ENCODE data around the gene ZCCHC14. TPM values are rescaled to one million over a fixed set of nuclear protein-coding genes. Genes with fewer than 3 reads are reported as not detected.

ZCCHC14 gene
- polyA plus RNA-seq, 6 donors from 2014 or later: 0.03 to 0.31 (median 0.20) TPM; not detected in 1

DNA sequence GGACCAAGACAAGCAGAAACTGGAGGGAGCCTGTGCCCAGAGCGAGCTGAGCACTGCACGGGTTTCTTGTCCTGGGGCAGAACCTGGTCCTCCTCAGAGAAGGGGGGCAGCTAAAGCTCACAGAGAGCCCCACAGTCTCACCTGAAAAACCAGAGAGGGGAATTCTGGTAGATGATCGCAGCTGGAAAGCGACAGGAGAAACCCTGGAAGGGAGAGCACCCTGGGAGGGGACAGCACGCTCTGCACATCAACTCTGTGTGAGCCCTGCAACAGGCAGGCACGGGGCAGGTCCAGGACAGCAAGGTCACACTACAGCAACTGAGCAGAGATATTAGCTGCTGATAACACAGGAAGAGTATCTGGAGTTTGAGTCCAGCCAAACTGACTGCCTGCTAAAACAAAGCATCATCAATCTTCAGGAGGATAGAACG lies 18.2 kb downstream of the ZCCHC14 start:
- Mint-ChIP-seq H3K9me3 (no peaks in the 10 kb centered on the region), H3K36me3 (peaks cover 0 to 8% of the 10 kb centered on the region in 2 donors), H3K4me3 (no peak overlapping the region), H3K4me1 (peaks cover 6 to 11% (median 7%) of the 10 kb centered on the region in 3 donors), H3K27ac (peak overlapping the region in 1 of 6 donors; percentile 68), H3K27me3 (peaks cover 30 to 38% (median 32%) of the 10 kb centered on the region in 3 donors)
- no peak for ATAC-seq (ENCODE audit: low read depth in 2 of 2)
- no peak for DNase-seq

DNA sequence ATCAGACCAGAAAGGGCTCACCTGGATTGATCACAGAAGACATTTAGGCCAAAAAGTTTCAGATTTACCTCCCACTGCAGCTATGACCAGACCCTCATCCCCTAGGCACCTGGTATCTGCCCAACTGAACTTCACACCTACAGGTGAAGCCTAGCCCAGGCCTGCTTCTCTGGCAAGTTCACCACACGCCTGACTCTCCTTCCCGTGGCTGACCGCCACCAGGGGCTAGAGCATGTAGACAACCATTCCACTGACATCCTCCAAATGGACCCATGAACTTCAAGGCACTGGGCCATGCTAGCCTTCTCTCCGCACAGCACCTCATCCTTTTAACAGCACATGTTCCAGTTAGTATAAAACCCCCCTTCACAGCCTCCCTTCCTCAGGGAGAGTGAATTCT lies 18.8 kb downstream of the ZCCHC14 start:
- Mint-ChIP-seq H3K4me1 (peaks cover 6 to 11% (median 7%) of the 10 kb centered on the region in 3 donors), H3K9me3 (no peaks in the 10 kb centered on the region), H3K27ac (no peak overlapping the region)

DNA sequence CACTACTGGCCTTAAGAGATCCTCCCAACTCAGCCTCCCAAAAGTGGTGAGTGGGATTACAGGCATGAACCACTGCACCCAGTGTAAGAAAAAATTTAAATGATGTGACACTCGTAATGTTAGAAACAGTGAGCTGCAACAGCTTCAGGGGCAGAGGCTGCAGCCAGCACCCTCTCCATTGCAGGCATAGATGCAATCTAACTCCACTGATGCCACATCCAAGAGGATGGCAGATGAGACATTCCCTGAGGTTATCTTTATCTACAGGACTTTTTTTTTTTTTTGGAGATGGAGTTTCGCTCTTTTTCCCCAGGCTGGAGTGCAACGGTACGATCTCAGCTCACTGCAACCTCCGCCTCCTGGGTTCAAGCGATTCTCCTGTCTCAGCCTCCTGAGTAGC lies 19.9 kb downstream of the ZCCHC14 start:
- H3K36me3 Mint-ChIP-seq: peaks cover 0 to 8% of the 10 kb centered on the region in 2 donors
- ATAC-seq (ENCODE audit: low read depth in 2 of 2) (no peak), DNase-seq (no peak)
- H3K9me3 Mint-ChIP-seq: no peaks in the 10 kb centered on the region
- peaks cover 5 to 10% (median 6%) of the 10 kb centered on the region in 3 donors for H3K4me1 Mint-ChIP-seq
- H3K27me3 Mint-ChIP-seq: peaks cover 26 to 35% (median 28%) of the 10 kb centered on the region in 3 donors
- no peak overlapping the region for H3K4me3 Mint-ChIP-seq
- no peak overlapping the region for H3K27ac Mint-ChIP-seq

More for the DNA sequence above, 18.8 kb downstream of the ZCCHC14 start:
- H3K4me3 Mint-ChIP-seq: peak overlapping the region in 1 of 8 donors; percentile 56
- ATAC-seq (ENCODE audit: low read depth in 2 of 2) (no peak), DNase-seq (no peak)
- H3K27me3 Mint-ChIP-seq: peaks cover 29 to 38% (median 30%) of the 10 kb centered on the region in 3 donors
- H3K36me3 Mint-ChIP-seq: peaks cover 0 to 8% of the 10 kb centered on the region in 2 donors

GRCh38 chr16:87472142-87472778 lies 20.6 kb downstream of the ZCCHC14 start:
- H3K36me3 Mint-ChIP-seq: peaks cover 0 to 8% of the 10 kb centered on the region in 2 donors

GRCh38 chr16:87471278-87472141 lies 21.3 kb downstream of the ZCCHC14 start:
- no peak for ATAC-seq (ENCODE audit: low read depth in 2 of 2)
- Mint-ChIP-seq H3K27me3 (peaks cover 22 to 29% (median 28%) of the 10 kb centered on the region in 3 donors), H3K4me1 (peaks cover 0 to 3% (median 3%) of the 10 kb centered on the region in 3 donors), H3K27ac (no peak overlapping the region), H3K9me3 (no peaks in the 10 kb centered on the region), H3K4me3 (no peak overlapping the region), H3K36me3 (peaks cover 0 to 8% of the 10 kb centered on the region in 2 donors)
- no peak for DNase-seq

More at GRCh38 chr16:87472142-87472778, 20.6 kb downstream of the ZCCHC14 start:
- Mint-ChIP-seq H3K27ac (peak overlapping the region in 1 of 6 donors; percentile 83), H3K27me3 (peaks cover 22 to 29% (median 23%) of the 10 kb centered on the region in 3 donors), H3K4me3 (no peak overlapping the region), H3K9me3 (no peaks in the 10 kb centered on the region), H3K4me1 (peaks cover 0 to 3% (median 3%) of the 10 kb centered on the region in 3 donors)
- DNase-seq (no peak), ATAC-seq (ENCODE audit: low read depth in 2 of 2) (no peak)

DNA sequence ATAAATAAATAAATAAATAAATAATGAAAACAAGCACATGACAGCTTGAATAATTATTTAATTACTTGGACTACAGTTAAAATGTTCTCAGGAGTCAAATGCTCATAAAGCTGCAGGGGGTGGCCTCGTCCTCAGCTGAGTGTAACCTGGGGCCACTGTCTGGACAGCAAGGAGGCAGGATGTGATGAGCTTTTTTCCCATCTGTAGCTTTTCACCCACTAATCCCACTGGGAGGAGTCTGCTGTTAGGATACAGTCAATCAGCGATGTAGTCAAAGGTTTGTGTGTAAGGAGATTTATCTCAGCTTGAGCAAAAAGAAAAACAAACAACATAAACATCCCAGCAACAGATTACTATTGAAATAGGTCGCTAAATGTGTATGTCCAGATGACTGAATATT lies 22.5 kb downstream of the ZCCHC14 start:
- DNase-seq: no peak
- H3K4me1 Mint-ChIP-seq: peaks cover 1 to 6% (median 1%) of the 10 kb centered on the region in 3 donors
- H3K36me3 Mint-ChIP-seq: peaks cover 0 to 8% of the 10 kb centered on the region in 2 donors
- peaks cover 10 to 23% (median 16%) of the 10 kb centered on the region in 3 donors for H3K27me3 Mint-ChIP-seq
- H3K27ac Mint-ChIP-seq: no peak overlapping the region
- H3K9me3 Mint-ChIP-seq: no peaks in the 10 kb centered on the region
- no peak for ATAC-seq (ENCODE audit: low read depth in 2 of 2)
- no peak overlapping the region for H3K4me3 Mint-ChIP-seq

DNA sequence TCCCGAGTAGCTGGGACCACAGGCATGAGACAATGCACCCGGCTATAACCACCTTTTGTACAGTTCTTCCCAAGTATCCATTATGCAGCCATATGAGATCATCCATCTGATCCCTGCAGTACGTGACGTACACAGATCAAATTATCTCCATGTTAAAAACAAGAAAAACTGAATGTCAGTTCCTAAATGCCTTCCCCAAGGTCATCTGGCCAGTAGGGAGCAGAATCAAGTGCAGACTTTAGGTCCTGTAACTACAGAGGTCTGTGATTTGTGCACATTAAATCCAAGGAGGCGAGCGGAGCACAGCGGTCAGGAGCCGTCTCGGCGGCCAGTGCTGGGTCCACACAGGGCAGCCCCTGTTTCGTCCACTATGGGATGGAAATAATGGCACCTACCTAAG lies 23.7 kb downstream of the ZCCHC14 start:
- Mint-ChIP-seq H3K4me1 (peaks cover 12 to 18% (median 13%) of the 10 kb centered on the region in 3 donors), H3K4me3 (no peak overlapping the region), H3K9me3 (no peaks in the 10 kb centered on the region), H3K27ac (no peak overlapping the region), H3K36me3 (no peaks in the 10 kb centered on the region), H3K27me3 (peaks cover 0 to 22% (median 4%) of the 10 kb centered on the region in 3 donors)
- DNase-seq (no peak), ATAC-seq (ENCODE audit: low read depth in 2 of 2) (no peak)

GRCh38 chr16:87468550-87468949 lies 24.3 kb downstream of the ZCCHC14 start:
- Mint-ChIP-seq H3K4me3 (no peak overlapping the region), H3K9me3 (no peaks in the 10 kb centered on the region), H3K36me3 (no peaks in the 10 kb centered on the region), H3K27me3 (peaks cover 0 to 21% (median 0%) of the 10 kb centered on the region in 3 donors), H3K27ac (no peak overlapping the region), H3K4me1 (peaks cover 17 to 24% (median 18%) of the 10 kb centered on the region in 3 donors)
- no peak for DNase-seq
- ATAC-seq (ENCODE audit: low read depth in 2 of 2): no peak

DNA sequence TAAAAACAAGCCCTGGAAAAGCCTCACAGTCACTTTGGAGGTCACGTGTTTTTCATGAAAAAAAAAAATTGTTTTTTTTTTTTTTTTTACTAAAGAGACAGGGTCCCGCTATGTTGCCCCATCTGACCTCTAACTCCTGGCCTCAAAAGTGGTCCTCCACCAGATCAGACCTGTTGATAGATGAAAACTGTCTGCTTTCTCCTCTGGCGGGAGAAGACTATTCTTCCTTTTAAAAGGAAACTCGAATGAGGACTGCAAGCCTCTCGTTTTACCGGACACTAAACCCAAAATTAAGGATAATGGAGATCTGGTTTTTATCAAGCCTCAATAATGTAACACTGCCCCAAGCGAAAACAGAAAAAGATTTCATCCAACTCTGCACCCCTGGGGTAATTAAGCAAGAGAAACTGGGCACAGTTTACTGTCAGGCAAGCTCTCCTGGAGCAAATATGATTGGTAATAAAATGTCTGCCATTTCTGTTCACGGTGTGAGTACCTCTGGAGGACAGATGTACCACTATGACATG lies 25.8 kb downstream of the ZCCHC14 start:
- H3K4me1 Mint-ChIP-seq: peaks cover 17 to 25% (median 18%) of the 10 kb centered on the region in 3 donors
- H3K27ac Mint-ChIP-seq: no peak overlapping the region

GRCh38 chr16:87465879-87466278 lies 26.9 kb downstream of the ZCCHC14 start:
- ATAC-seq (ENCODE audit: low read depth in 2 of 2): no peak
- Mint-ChIP-seq H3K36me3 (no peaks in the 10 kb centered on the region), H3K4me3 (no peak overlapping the region), H3K4me1 (peaks cover 17 to 25% (median 18%) of the 10 kb centered on the region in 3 donors), H3K27me3 (peaks cover 0 to 21% (median 0%) of the 10 kb centered on the region in 3 donors), H3K27ac (no peak overlapping the region), H3K9me3 (no peaks in the 10 kb centered on the region)
- DNase-seq: no peak

More for the DNA sequence above, 25.8 kb downstream of the ZCCHC14 start:
- ATAC-seq (ENCODE audit: low read depth in 2 of 2) (no peak), DNase-seq (no peak)
- Mint-ChIP-seq H3K27me3 (peaks cover 0 to 21% (median 0%) of the 10 kb centered on the region in 3 donors), H3K4me3 (no peak overlapping the region), H3K9me3 (no peaks in the 10 kb centered on the region), H3K36me3 (no peaks in the 10 kb centered on the region)

GRCh38 chr16:87465306-87465705 lies 27.5 kb downstream of the ZCCHC14 start:
- Mint-ChIP-seq H3K4me1 (peaks cover 17 to 25% (median 18%) of the 10 kb centered on the region in 3 donors), H3K27me3 (peaks cover 0 to 21% (median 0%) of the 10 kb centered on the region in 3 donors), H3K27ac (peak overlapping the region in 3 of 6 donors; percentile 2 to 76 (median 42)), H3K36me3 (no peaks in the 10 kb centered on the region), H3K4me3 (peak overlapping the region in 5 of 8 donors; percentile 7 to 79 (median 65)), H3K9me3 (no peaks in the 10 kb centered on the region)
- no peak for DNase-seq
- no peak for ATAC-seq (ENCODE audit: low read depth in 2 of 2)

- Mint-ChIP-seq H3K27ac (peak overlapping the region in 5 of 6 donors; percentile 2 to 76 (median 16)), H3K27me3 (peaks cover 0 to 21% (median 0%) of the 10 kb centered on the region in 3 donors), H3K36me3 (no peaks in the 10 kb centered on the region), H3K4me1 (peaks cover 17 to 25% (median 18%) of the 10 kb centered on the region in 3 donors), H3K9me3 (no peaks in the 10 kb centered on the region), H3K4me3 (peak overlapping the region in 7 of 8 donors; percentile 7 to 79 (median 65))
- ATAC-seq (ENCODE audit: low read depth in 2 of 2): peak; percentile 57 to 60
- DNase-seq: no peak
These were observed 28.0 kb downstream of the ZCCHC14 start for GRCh38 chr16:87464691-87465300.
